H1 (cell line): ENCODE data around the gene TWIST2. TPM values are rescaled to one million over a fixed set of nuclear protein-coding genes. Genes with fewer than 3 reads are reported as not detected.

ENCODE experiments used
- ATF3 ChIP-seq: IDR thresholded peaks from 2 replicates; pipeline ENCODE4 v1.6.1; 2011; ENCODE audit warnings: low read depth, mild to moderate bottlenecking, low read length; ENCODE audit not compliant: insufficient read depth
- BACH1 ChIP-seq: IDR thresholded peaks from 2 replicates; pipeline ENCODE4 v1.6.1; 2012; ENCODE audit warnings: low read length, improper control_type of control experiment
- CBX5 ChIP-seq: fragments of 300-800, 300-1000 bp; sonication (generic); IDR thresholded peaks from 2 replicates; pipeline ENCODE4 v1.7.1; 2016; ENCODE audit warnings: antibody characterized with exemption, low read length, low read depth
- CHD7 ChIP-seq: fragments of 300-600 bp; sonication (generic); IDR thresholded peaks from 2 replicates; pipeline ENCODE4 v1.7.1; 2012; ENCODE audit warnings: low read length, moderate library complexity, mild to moderate bottlenecking, inconsistent platforms; ENCODE audit not compliant: insufficient replicate concordance
- HDAC6 ChIP-seq: IDR thresholded peaks from one replicate; pipeline ENCODE4 v1.7.1; 2012; ENCODE audit warnings: low read depth, mild to moderate bottlenecking, inconsistent platforms, low read length, moderate library complexity
- KDM4A ChIP-seq: IDR thresholded peaks from one replicate; pipeline ENCODE4 v1.7.1; 2012; ENCODE audit warnings: low read depth, mild to moderate bottlenecking, moderate library complexity, low read length, inconsistent platforms; ENCODE audit not compliant: severe bottlenecking
- SAP30 ChIP-seq: fragments of 300-600 bp; sonication (generic); IDR thresholded peaks from 2 replicates; pipeline ENCODE4 v1.7.1; 2012; ENCODE audit warnings: low read length, moderate library complexity, mild to moderate bottlenecking, inconsistent platforms; ENCODE audit not compliant: insufficient read depth, insufficient replicate concordance
- SIN3A ChIP-seq, 2 experiments: IDR thresholded peaks in 1 of 2; conservative IDR thresholded peaks in 1 of 2; 2 replicates each; pipeline ENCODE4 v1.6.1; 2011 to 2012; ENCODE audit warnings: low read length in 2 of 2, improper control_type of control experiment in 1 of 2, low read depth in 1 of 2, mild to moderate bottlenecking in 1 of 2
- TAF7 ChIP-seq: optimal IDR thresholded peaks from 2 replicates; pipeline ENCODE3; 2011; ENCODE audit warnings: low read depth, mild to moderate bottlenecking, inconsistent platforms, low read length, moderate library complexity, borderline replicate concordance
- ZNF274 ChIP-seq: IDR thresholded peaks from 2 replicates; pipeline ENCODE4 v1.7.0; 2012; ENCODE audit warnings: low read length, borderline replicate concordance; ENCODE audit errors: extremely low read depth
- polyA plus RNA-seq, 7 experiments: library from polyadenylated mRNA; depleted of rRNA in 3 of 7; stranded (reverse) in 5 of 7; unstranded in 2 of 7; fragments of >200 nt in 5 of 7; fragments of 200-250 nt in 2 of 7; gene quantifications; 1 replicate in 5 of 7; 2 replicates in 1 of 7; 4 replicates in 1 of 7; pipeline versions ENCODE4 v1.2.1 to v1.2.3, GENCODE V29; 2011 to 2013; ENCODE audit warnings: missing spikeins in 2 of 7, mixed read lengths in 2 of 7
- total RNA-seq: library from RNA; stranded (reverse); fragmentation: NEBNext Ultra II Directional; extraction: Animal tissue kit (Norgen Biotek cat#: 25700); gene quantifications from 2 replicates; pipeline ENCODE4 v1.2.1, GENCODE V29; 2021

Gene TWIST2
- total and polyA plus RNA-seq, 2 of the 8 experiments (the other 6 are each of a cell fraction or from before 2014, with no cell fraction given) = 2.6 to 4.3 TPM

- no peak for TF ChIP-seq CHD7
- TF ChIP-seq HDAC6 = no peak
- TF ChIP-seq TAF7 = no peak
- TF ChIP-seq SAP30 = no peak
- no peak for TF ChIP-seq ZNF274
- no peak for TF ChIP-seq KDM4A
- TF ChIP-seq CBX5 = no peak
- TF ChIP-seq ATF3 = no peak
- TF ChIP-seq BACH1 = no peak
- no peak for TF ChIP-seq SIN3A (conservative IDR thresholded peaks at IDR 0.05 in 1 of 2, IDR thresholded peaks at IDR 0.05 in 1 of 2; ENCODE audit: low read depth in 1 of 2, low read length in 2 of 2)
Observed at GRCh38 chr2:238930216-238930615, 82.3 kb downstream of the TWIST2 start (continued).
